H9 (cell line): Measurements from ENCODE around the gene METTL1. TPM values are rescaled to one million over a fixed set of nuclear protein-coding genes. Genes with fewer than 3 reads are reported as not detected.

Experiments used
- DNase-seq: peaks from one replicate; pipeline ENCODE4 v3.0.0-alpha.2; 2017
- H2AFZ ChIP-seq: one replicate; pipeline ENCODE4 v1.6.1; 2013; ENCODE audit warnings: mild to moderate bottlenecking, low read length, control low read depth, moderate library complexity
- H2AK5ac ChIP-seq: 2 replicates; pipeline ENCODE4 v1.6.1; 2013; ENCODE audit warnings: low read length, control low read depth, mixed read lengths; ENCODE audit not compliant: insufficient read length
- H2BK120ac ChIP-seq: one replicate; pipeline ENCODE4 v1.6.1; 2013; ENCODE audit warnings: low read depth, mild to moderate bottlenecking, low read length, control low read depth, inconsistent platforms; ENCODE audit not compliant: poor library complexity, severe bottlenecking
- H2BK12ac ChIP-seq: 2 replicates; pipeline ENCODE4 v1.6.1; 2013; ENCODE audit warnings: low read length, control low read depth, mixed read lengths, low read depth; ENCODE audit not compliant: insufficient read length
- H2BK15ac ChIP-seq: 2 replicates; pipeline ENCODE4 v1.6.1; 2013; ENCODE audit warnings: low read depth, low read length, control low read depth
- H2BK20ac ChIP-seq: one replicate; pipeline ENCODE4 v1.6.1; 2013; ENCODE audit warnings: low read depth, mild to moderate bottlenecking, low read length, control low read depth, inconsistent platforms; ENCODE audit not compliant: poor library complexity, severe bottlenecking
- H2BK5ac ChIP-seq: 2 replicates; pipeline ENCODE4 v1.6.1; 2013; ENCODE audit warnings: low read length, control low read depth, mixed read lengths; ENCODE audit not compliant: insufficient read length
- H3K14ac ChIP-seq: 2 replicates; pipeline ENCODE4 v1.6.1; 2013; ENCODE audit warnings: low read length, control low read depth; ENCODE audit not compliant: insufficient read depth
- H3K18ac ChIP-seq: 2 replicates; pipeline ENCODE4 v1.6.1; 2013; ENCODE audit warnings: low read depth, mild to moderate bottlenecking, mixed read lengths, low read length, control low read depth; ENCODE audit not compliant: insufficient read length
- H3K23ac ChIP-seq: 2 replicates; pipeline ENCODE4 v1.6.1; 2013; ENCODE audit warnings: low read length, control low read depth, mixed read lengths, low read depth; ENCODE audit not compliant: insufficient read length
- H3K23me2 ChIP-seq: 2 replicates; pipeline ENCODE4 v1.6.1; 2013; ENCODE audit warnings: low read depth, mild to moderate bottlenecking, mixed read lengths, low read length, control low read depth; ENCODE audit not compliant: insufficient read length, poor library complexity, severe bottlenecking
- H3K27ac ChIP-seq: 2 replicates; pipeline ENCODE4 v1.5.1; 2013; ENCODE audit warnings: low read length, control low read depth, mixed read lengths, low read depth; ENCODE audit not compliant: insufficient read length
- H3K27me3 ChIP-seq: 2 replicates; pipeline ENCODE4 v1.6.1; 2013; ENCODE audit warnings: low read length, control low read depth, inconsistent platforms; ENCODE audit not compliant: insufficient read depth
- H3K4ac ChIP-seq: 2 replicates; pipeline ENCODE4 v1.6.1; 2013; ENCODE audit warnings: low read depth, mild to moderate bottlenecking, control low read depth, inconsistent platforms, low read length, moderate library complexity
- H3K4me1 ChIP-seq: 2 replicates; pipeline ENCODE4 v1.6.1; 2013; ENCODE audit warnings: low read length, control low read depth, inconsistent platforms; ENCODE audit not compliant: insufficient read depth
- H3K4me2 ChIP-seq: 2 replicates; pipeline ENCODE4 v1.6.1; 2013; ENCODE audit warnings: low read length, control low read depth, mixed read lengths; ENCODE audit not compliant: insufficient read length, insufficient read depth
- H3K56ac ChIP-seq: 2 replicates; pipeline ENCODE4 v1.6.1; 2013; ENCODE audit warnings: low read depth, mild to moderate bottlenecking, mixed read lengths, low read length, control low read depth; ENCODE audit not compliant: insufficient read length
- H3K79me1 ChIP-seq: 2 replicates; pipeline ENCODE4 v1.6.1; 2013; ENCODE audit warnings: low read depth, mild to moderate bottlenecking, moderate library complexity, low read length, control low read depth, inconsistent platforms; ENCODE audit not compliant: insufficient read depth, poor library complexity, severe bottlenecking
- H3K79me2 ChIP-seq: 2 replicates; pipeline ENCODE4 v1.6.1; 2013; ENCODE audit warnings: low read length, control low read depth, inconsistent platforms; ENCODE audit not compliant: insufficient read depth
- H3K9ac ChIP-seq: 2 replicates; pipeline ENCODE4 v1.6.1; 2013; ENCODE audit warnings: low read length, control low read depth, mixed read lengths; ENCODE audit not compliant: insufficient read length; ENCODE audit errors: extremely low read depth
- H3K9me3 ChIP-seq: one replicate; pipeline ENCODE4 v1.6.1; 2013; ENCODE audit warnings: low read depth, low read length, inconsistent platforms; ENCODE audit not compliant: control insufficient read depth
- H3T11ph ChIP-seq: one replicate; pipeline ENCODE4 v1.6.1; 2013; ENCODE audit warnings: mild to moderate bottlenecking, low read length, control low read depth, inconsistent platforms
- H4K20me1 ChIP-seq: one replicate; pipeline ENCODE4 v1.6.1; 2013; ENCODE audit not compliant: control insufficient read depth, insufficient read length, insufficient read depth
- H4K5ac ChIP-seq: 2 replicates; pipeline ENCODE4 v1.6.1; 2013; ENCODE audit warnings: low read depth, mild to moderate bottlenecking, mixed read lengths, low read length, control low read depth; ENCODE audit not compliant: insufficient read length
- H4K8ac ChIP-seq: replicated peaks from 2 replicates; pipeline ENCODE4 v1.6.1; 2013; ENCODE audit warnings: low read length, control low read depth, mixed read lengths, low read depth; ENCODE audit not compliant: insufficient read length
- H4K91ac ChIP-seq: 2 replicates; pipeline ENCODE4 v1.6.1; 2013; ENCODE audit warnings: low read depth, mild to moderate bottlenecking, moderate library complexity, mixed read lengths, low read length, control low read depth; ENCODE audit not compliant: insufficient read length
- H3K27ac Mint-ChIP-seq, 3 experiments: 2 replicates in 2 of 3; 3 replicates in 1 of 3; pipeline ENCODE4 v1.8.0; 2020 to 2021; ENCODE audit warnings: mixed read lengths in 3 of 3, mild to moderate bottlenecking in 1 of 3, moderate library complexity in 1 of 3
- H3K27me3 Mint-ChIP-seq: 2 replicates; pipeline ENCODE4 v1.8.0; 2021; ENCODE audit warnings: low read depth, mild to moderate bottlenecking, moderate library complexity, mixed read lengths
- H3K36me3 Mint-ChIP-seq, 3 experiments: 2 replicates in 2 of 3; 3 replicates in 1 of 3; pipeline ENCODE4 v1.8.0; 2020 to 2021; ENCODE audit warnings: low read depth in 3 of 3, mixed read lengths in 3 of 3; ENCODE audit not compliant: insufficient read depth in 1 of 3
- H3K4me1 Mint-ChIP-seq, 2 experiments: 2 replicates each; pipeline ENCODE4 v1.8.0; 2020; ENCODE audit warnings: mixed read lengths in 2 of 2
- H3K4me3 Mint-ChIP-seq, 2 experiments: 2 replicates in 1 of 2; 3 replicates in 1 of 2; pipeline ENCODE4 v1.8.0; 2020 to 2021; ENCODE audit warnings: mild to moderate bottlenecking in 2 of 2, mixed read lengths in 2 of 2, moderate library complexity in 1 of 2
- H3K9me3 Mint-ChIP-seq, 2 experiments: 2 replicates in 1 of 2; 3 replicates in 1 of 2; pipeline ENCODE4 v1.8.0; 2020; ENCODE audit warnings: mild to moderate bottlenecking in 2 of 2, mixed read lengths in 2 of 2, moderate library complexity in 1 of 2
- WGBS: extraction: QIAGEN DNeasy Blood & Tissue Kit; methylation state at CpG from one replicate; pipeline ENCODE4 v1.1.7; 2013; ENCODE audit warnings: missing lambda C conversion rate, low lambda C conversion rate, mixed read lengths; ENCODE audit not compliant: insufficient read length; ENCODE audit errors: extremely low coverage; 5-methylcytosine and 5-hydroxymethylcytosine counted together
- total RNA-seq: library from RNA; stranded (reverse); gene quantifications from 2 replicates; pipeline ENCODE4 v1.2.1, GENCODE V29; 2021
- TF ChIP-seq, protein P1 (sequence below): fragments of 200-600 bp; sonication (generic); conservative IDR thresholded peaks from 3 replicates; pipeline ENCODE4 v1.8.0; 2021; ENCODE audit warnings: antibody characterized with exemption, mild to moderate bottlenecking

The METTL1 gene
- total RNA-seq, 1 experiment from 2014 or later = 58.4 TPM

DNA sequence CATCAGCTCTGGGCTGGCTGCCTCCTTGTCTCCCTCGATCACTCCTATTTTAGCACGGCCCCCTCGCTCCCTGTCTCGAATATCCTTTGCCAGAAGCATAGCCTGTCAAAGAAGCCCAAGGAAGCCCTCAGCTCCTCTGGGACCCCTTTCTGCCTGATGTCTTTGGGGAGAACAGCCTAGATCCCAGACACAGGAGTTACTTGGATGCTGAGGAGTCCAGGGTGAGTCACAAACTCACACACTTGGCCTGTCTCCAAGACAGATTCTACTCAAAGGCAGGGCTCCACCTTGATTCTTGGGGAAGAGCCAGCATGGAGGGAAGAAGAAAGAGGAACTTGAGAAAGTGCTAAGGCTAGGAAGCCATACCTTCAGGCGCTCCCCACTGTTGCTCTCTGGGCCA, 38.5 kb upstream of the METTL1 start:
- no peak overlapping the region for H3K9ac ChIP-seq
- no peak overlapping the region for H2BK15ac ChIP-seq
- Mint-ChIP-seq H3K4me1 (peaks cover 6 to 7% of the 10 kb centered on the region in 2 experiments), H3K27ac (0 out of 7 replicates have a peak overlapping the region, but pooled peaks of 1 of the 3 experiments have one; percentile 29), H3K36me3 (peaks cover 0 to 11% (median 3%) of the 10 kb centered on the region in 3 experiments; a peak in 4 of 7 replicates), H3K9me3 (no peaks in the 10 kb centered on the region), H3K4me3 (no peak overlapping the region), H3K27me3 (no peaks in the 10 kb centered on the region)
- H2BK5ac ChIP-seq = no peak overlapping the region
- H3K56ac ChIP-seq = no peak overlapping the region
- H2AK5ac ChIP-seq = no peak overlapping the region
- H3K27me3 ChIP-seq = no peaks in the 10 kb centered on the region
- TF ChIP-seq, protein P1, sequence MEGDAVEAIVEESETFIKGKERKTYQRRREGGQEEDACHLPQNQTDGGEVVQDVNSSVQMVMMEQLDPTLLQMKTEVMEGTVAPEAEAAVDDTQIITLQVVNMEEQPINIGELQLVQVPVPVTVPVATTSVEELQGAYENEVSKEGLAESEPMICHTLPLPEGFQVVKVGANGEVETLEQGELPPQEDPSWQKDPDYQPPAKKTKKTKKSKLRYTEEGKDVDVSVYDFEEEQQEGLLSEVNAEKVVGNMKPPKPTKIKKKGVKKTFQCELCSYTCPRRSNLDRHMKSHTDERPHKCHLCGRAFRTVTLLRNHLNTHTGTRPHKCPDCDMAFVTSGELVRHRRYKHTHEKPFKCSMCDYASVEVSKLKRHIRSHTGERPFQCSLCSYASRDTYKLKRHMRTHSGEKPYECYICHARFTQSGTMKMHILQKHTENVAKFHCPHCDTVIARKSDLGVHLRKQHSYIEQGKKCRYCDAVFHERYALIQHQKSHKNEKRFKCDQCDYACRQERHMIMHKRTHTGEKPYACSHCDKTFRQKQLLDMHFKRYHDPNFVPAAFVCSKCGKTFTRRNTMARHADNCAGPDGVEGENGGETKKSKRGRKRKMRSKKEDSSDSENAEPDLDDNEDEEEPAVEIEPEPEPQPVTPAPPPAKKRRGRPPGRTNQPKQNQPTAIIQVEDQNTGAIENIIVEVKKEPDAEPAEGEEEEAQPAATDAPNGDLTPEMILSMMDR = no peak
- no peak for DNase-seq
- H3K4me1 ChIP-seq = no peaks in the 10 kb centered on the region
- H2BK12ac ChIP-seq = no peak overlapping the region
- no peak overlapping the region for H3K4ac ChIP-seq
- H3K4me2 ChIP-seq = no peak overlapping the region
- no peak overlapping the region for H4K5ac ChIP-seq
- H2BK120ac ChIP-seq = no peak overlapping the region
- no peak overlapping the region for H3T11ph ChIP-seq
- H2AFZ ChIP-seq = no peak overlapping the region
- H4K20me1 ChIP-seq = no peaks in the 10 kb centered on the region
- H3K23me2 ChIP-seq = no peaks in the 10 kb centered on the region
- H2BK20ac ChIP-seq = no peak overlapping the region
- no peak overlapping the region for H3K14ac ChIP-seq
- H4K8ac ChIP-seq = no peak overlapping the region
- WGBS = no CpG with 5 or more reads among the region's 5 CpGs
- no peaks in the 10 kb centered on the region for H3K79me1 ChIP-seq
- H3K27ac ChIP-seq = no peak overlapping the region
- H3K23ac ChIP-seq = no peak overlapping the region
- H3K9me3 ChIP-seq = no peaks in the 10 kb centered on the region
- no peak overlapping the region for H4K91ac ChIP-seq
- no peaks in the 10 kb centered on the region for H3K79me2 ChIP-seq
- no peak overlapping the region for H3K18ac ChIP-seq
